AG04449 (cell line): ENCODE measurements around the gene ARFGEF3.

Experiments
- CTCF ChIA-PET: fragments of 350-600 bp; formaldehyde crosslinking; extraction: SDS; loops from one replicate; lab custom pipeline; 2021; ENCODE audit warnings: antibody characterized with exemption; lab: Yijun Ruan, JAX
- POLR2A ChIA-PET: fragments of 400-600, 350-600 bp; formaldehyde crosslinking; extraction: SDS; loops from one replicate; lab custom pipeline; 2020; ENCODE audit warnings: antibody characterized with exemption, inconsistent platforms; lab: Yijun Ruan, JAX
- DNase-seq: peaks from one replicate; pipeline ENCODE4 v3.0.0-alpha.2; 2010; ENCODE audit warnings: low read depth, low spot score
- H3K4me3 ChIP-seq: 2 replicates; pipeline ENCODE4 v1.5.1; 2011; ENCODE audit warnings: low read depth, mild to moderate bottlenecking, control low read depth, low read length
- CTCF ChIP-seq: IDR thresholded peaks from one replicate; pipeline ENCODE4 v1.5.1; 2011; ENCODE audit warnings: mild to moderate bottlenecking, moderate library complexity, low read length, control low read depth, inconsistent platforms; ENCODE audit not compliant: insufficient read depth; ENCODE audit errors: missing control alignments

The ARFGEF3 gene

DNA sequence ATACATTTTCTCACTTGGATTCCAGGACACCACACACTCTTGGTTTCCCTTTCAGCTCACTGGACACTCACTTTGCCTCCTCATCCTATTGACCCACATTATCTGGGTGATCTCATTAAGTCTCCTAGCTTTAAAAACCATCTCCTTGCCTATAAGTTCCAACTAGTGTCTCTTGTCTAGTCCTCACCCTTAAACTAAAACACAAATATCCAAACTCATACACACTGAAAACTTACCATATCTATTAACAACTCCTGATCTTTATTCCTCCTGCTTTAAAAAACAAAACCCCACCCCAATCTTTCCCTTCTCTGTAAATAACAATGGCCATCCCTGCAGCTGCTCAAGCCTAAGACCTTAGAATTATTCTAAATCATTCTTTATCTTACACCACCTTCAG is 212.5 kb downstream of the ARFGEF3 start:
- no peak for TF ChIP-seq CTCF
- no peak overlapping the region for H3K4me3 ChIP-seq
- ChIA-PET CTCF (no interaction called here), POLR2A (no interaction called here)
- no peak for DNase-seq

- ChIA-PET CTCF (interaction anchor here (0.6 kb wide), 1 partner anchor 1583 kb away, joined by 3 read pairs; no protein-coding TSS in a partner anchor), POLR2A (no interaction called here)
- no peak for DNase-seq
- H3K4me3 ChIP-seq: no peak overlapping the region
- TF ChIP-seq CTCF: no peak
These were observed 213.1 kb downstream of the ARFGEF3 start for GRCh38 chr6:138374815-138375214.

GRCh38 chr6:138377042-138377441 is 215.3 kb downstream of the ARFGEF3 start:
- ChIA-PET POLR2A (no interaction called here), CTCF (no interaction called here)
- DNase-seq: no peak
- no peak overlapping the region for H3K4me3 ChIP-seq
- no peak for TF ChIP-seq CTCF

DNA sequence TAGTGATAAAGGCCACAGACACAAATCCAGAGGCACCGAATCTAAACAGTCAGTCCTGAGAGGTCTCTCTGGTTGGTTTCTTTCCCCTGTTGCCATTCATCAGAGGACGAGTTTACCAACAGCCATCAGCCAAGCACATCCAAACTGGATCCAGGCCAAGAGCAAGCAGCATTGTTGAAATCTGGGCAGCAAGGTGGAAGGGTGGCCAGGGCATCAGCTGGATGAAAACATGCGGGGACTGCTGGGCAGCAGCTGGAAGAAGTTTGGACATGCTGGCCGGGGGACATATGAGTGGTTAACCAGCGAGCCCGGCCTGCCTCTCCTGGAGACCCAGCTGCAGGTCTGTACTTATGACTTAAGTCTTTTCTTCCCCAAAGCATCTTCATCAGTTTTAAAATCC is 216.1 kb downstream of the ARFGEF3 start, which contains the start of gene SMIM28:
TSS of gene SMIM28 (plus strand) at position 62 of the 400 bp plus-strand sequence. CDS start at position 230, 168 bp downstream.
- POLR2A ChIA-PET: no interaction called here
- DNase-seq: no peak
- no peak within 1 kb of the TSS for H3K4me3 ChIP-seq
- CTCF ChIA-PET: no interaction called here
- TF ChIP-seq CTCF: no peak

DNA sequence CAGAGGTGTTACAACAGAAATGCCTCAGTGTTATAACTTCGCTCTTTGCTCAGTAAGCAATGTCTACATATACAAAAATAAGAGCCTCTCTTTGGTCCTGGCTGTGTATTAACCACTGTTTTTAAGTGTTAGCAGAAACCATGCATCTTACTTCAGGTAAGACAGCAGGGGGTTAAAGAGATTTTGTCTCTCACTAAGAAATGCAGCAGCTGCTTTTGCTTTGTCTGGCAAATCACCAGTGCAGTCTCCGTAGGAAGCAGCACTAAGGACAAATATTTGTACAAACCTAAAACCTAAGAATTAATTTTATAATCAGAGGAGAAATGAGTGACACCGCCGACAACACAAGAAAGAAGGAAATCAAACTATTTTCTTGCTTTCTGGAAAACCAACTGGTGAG is 216.7 kb downstream of the ARFGEF3 start:
- TF ChIP-seq CTCF: no peak

GRCh38 chr6:138382498-138383265 is 220.9 kb downstream of the ARFGEF3 start:
- ChIA-PET POLR2A (no interaction called here), CTCF (no interaction called here)
- H3K4me3 ChIP-seq: no peak overlapping the region
- DNase-seq: no peak
- TF ChIP-seq CTCF: no peak

More for the DNA sequence above, 216.7 kb downstream of the ARFGEF3 start:
- POLR2A ChIA-PET: no interaction called here
- CTCF ChIA-PET: no interaction called here
- H3K4me3 ChIP-seq: no peak overlapping the region
- DNase-seq: no peak
